Vagina (tissue), 2 donors: Measurements from ENCODE around the gene S100A7. TPM values are rescaled to one million over a fixed set of nuclear protein-coding genes. Genes with fewer than 3 reads are reported as not detected.

Experiments
- DNase-seq, 2 donors: peaks; one replicate each; pipeline ENCODE4 v3.0.0-alpha.2; 2017; ENCODE audit errors: extremely low spot score in 2 of 2
- H3K27ac ChIP-seq: fragments of 200-600 bp; sonication (generic); one replicate; pipeline ENCODE4 v1.5.1; 2019
- H3K27me3 ChIP-seq: fragments of 200-600 bp; sonication (generic); one replicate; pipeline ENCODE4 v1.5.1; 2019
- H3K36me3 ChIP-seq, 2 donors: fragments of 200-600 bp; sonication (generic); one replicate each; pipeline ENCODE4 v1.5.1; 2017 to 2019
- H3K4me1 ChIP-seq: fragments of 200-600 bp; sonication (generic); one replicate; pipeline ENCODE4 v1.5.1; 2019
- H3K4me3 ChIP-seq, 2 donors: fragments of 200-600 bp; sonication (generic); 1 replicate in 1 of 2; 2 replicates in 1 of 2; pipeline ENCODE4 v1.5.1; 2016 to 2019
- H3K9me3 ChIP-seq: fragments of 200-600 bp; sonication (generic); one replicate; pipeline ENCODE4 v1.5.1; 2019
- POLR2A ChIP-seq, 2 donors: fragments of 450-650 bp; IDR thresholded peaks; one replicate each; pipeline ENCODE4 v1.6.1; 2017; ENCODE audit warnings: antibody characterized with exemption in 2 of 2, mild to moderate bottlenecking in 2 of 2, moderate library complexity in 2 of 2
- POLR2AphosphoS5 ChIP-seq, 2 donors: sonication (generic); formaldehyde crosslinking; IDR thresholded peaks; one replicate each; pipeline ENCODE4 v1.9.0; 2017; ENCODE audit warnings: antibody characterized with exemption in 2 of 2, mild to moderate bottlenecking in 2 of 2, low read depth in 1 of 2; ENCODE audit not compliant: insufficient read depth in 1 of 2
- intact Hi-C: fragments of 100-400 bp; cut with DNase I; formaldehyde crosslinking; loops from one replicate; pipeline ENCODE4 v1.15.1; 2023
- total RNA-seq: library from RNA; depleted of rRNA; stranded (reverse); fragments of >200 nt; gene quantifications from one replicate; pipeline ENCODE4 v1.2.3, GENCODE V29; 2016
- TF ChIP-seq, protein P1 (sequence below), 3 experiments: fragments of 450-650 bp in 2 of 3; fragments of 200-600 bp in 1 of 3; sonication (generic) in 1 of 3; IDR thresholded peaks; one replicate each; pipeline ENCODE4 v1.5.1; 2017 to 2019; ENCODE audit warnings: antibody characterized with exemption in 3 of 3, mild to moderate bottlenecking in 2 of 3, moderate library complexity in 2 of 3

The S100A7 gene
- total RNA-seq, 1 donor from 2014 or later: 36.6 TPM

DNA sequence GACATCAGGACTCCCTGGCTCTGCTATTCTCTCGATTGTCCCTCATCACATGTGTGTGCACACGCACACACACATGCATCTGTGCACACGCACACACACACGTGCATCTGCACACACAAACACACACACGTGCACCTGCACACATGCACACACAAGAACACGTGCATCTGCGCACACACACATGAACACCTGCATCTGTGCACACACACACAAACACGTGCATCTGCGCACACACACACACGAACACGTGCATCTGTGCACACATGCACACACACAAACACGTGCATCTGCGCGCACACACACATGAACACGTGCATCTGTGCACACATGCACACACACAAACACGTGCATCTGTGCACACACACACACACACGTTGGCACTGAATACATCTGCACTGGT, 29.4 kb downstream of the S100A7 start:
- H3K4me3 ChIP-seq: no peak overlapping the region
- H3K4me1 ChIP-seq: no peaks in the 10 kb centered on the region
- intact Hi-C loops: no loop called here
- H3K27ac ChIP-seq: no peak overlapping the region
- no peaks in the 10 kb centered on the region for H3K9me3 ChIP-seq
- TF ChIP-seq POLR2A (IDR thresholded peaks at IDR 0.05): no peak
- TF ChIP-seq, protein P1, sequence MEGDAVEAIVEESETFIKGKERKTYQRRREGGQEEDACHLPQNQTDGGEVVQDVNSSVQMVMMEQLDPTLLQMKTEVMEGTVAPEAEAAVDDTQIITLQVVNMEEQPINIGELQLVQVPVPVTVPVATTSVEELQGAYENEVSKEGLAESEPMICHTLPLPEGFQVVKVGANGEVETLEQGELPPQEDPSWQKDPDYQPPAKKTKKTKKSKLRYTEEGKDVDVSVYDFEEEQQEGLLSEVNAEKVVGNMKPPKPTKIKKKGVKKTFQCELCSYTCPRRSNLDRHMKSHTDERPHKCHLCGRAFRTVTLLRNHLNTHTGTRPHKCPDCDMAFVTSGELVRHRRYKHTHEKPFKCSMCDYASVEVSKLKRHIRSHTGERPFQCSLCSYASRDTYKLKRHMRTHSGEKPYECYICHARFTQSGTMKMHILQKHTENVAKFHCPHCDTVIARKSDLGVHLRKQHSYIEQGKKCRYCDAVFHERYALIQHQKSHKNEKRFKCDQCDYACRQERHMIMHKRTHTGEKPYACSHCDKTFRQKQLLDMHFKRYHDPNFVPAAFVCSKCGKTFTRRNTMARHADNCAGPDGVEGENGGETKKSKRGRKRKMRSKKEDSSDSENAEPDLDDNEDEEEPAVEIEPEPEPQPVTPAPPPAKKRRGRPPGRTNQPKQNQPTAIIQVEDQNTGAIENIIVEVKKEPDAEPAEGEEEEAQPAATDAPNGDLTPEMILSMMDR (IDR thresholded peaks at IDR 0.05): no peak
- TF ChIP-seq POLR2AphosphoS5 (IDR thresholded peaks at IDR 0.05; ENCODE audit: insufficient read depth in 1 of 2, low read depth in 1 of 2): no peak
- DNase-seq: peak; percentile 47 to 72
- H3K36me3 ChIP-seq: no peaks in the 10 kb centered on the region
- no peaks in the 10 kb centered on the region for H3K27me3 ChIP-seq

DNA sequence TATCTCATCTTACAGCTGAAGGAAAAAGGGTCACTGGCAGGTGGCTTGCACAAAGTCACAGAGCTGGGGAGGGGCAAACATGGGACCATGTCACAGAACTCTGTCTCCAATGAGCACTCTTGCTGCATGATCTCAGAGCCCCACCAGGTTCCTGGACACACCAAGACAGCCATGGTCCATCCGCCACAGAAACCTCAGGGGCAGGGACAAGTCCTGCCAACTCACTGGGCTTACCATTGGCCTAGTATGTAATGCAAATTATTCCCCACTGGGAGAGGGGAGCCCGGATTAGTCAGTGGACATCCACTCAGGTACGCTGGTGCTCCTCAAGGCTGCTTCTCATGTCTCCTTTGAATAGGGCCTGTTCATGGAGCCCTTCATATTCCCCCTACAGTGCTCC, 29.9 kb downstream of the S100A7 start:
- no peaks in the 10 kb centered on the region for H3K36me3 ChIP-seq
- intact Hi-C loops: no loop called here
- H3K4me1 ChIP-seq: no peaks in the 10 kb centered on the region
- H3K4me3 ChIP-seq: no peak overlapping the region
- peak; percentile 34 to 84 for DNase-seq
- no peaks in the 10 kb centered on the region for H3K27me3 ChIP-seq
- no peak for TF ChIP-seq POLR2A (IDR thresholded peaks at IDR 0.05)
- TF ChIP-seq POLR2AphosphoS5 (IDR thresholded peaks at IDR 0.05; ENCODE audit: insufficient read depth in 1 of 2, low read depth in 1 of 2): no peak
- TF ChIP-seq, protein P1 (IDR thresholded peaks at IDR 0.05): no peak
- H3K27ac ChIP-seq: no peak overlapping the region
- H3K9me3 ChIP-seq: no peaks in the 10 kb centered on the region

DNA sequence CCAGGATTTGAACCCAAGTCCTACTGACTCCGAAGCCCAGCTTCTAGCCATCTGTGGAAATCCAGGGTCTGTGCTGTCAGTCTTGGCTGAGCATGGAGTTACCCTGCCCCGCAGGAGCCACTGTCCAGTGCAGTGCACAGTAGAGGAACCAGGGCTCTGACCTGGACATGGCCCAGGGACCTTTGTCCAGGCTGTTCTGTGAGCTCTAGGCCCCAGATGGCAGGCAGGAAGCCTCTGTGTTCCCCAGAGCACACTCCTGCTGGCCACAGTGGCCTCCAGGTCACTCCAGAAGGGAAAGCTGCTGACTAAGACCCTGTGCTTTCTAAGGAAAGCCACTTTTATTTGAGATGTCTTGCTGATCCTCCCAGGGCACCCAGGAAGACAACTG, 30.3 kb downstream of the S100A7 start:
- Histone ChIP-seq H3K4me1 (no peaks in the 10 kb centered on the region), H3K36me3 (no peaks in the 10 kb centered on the region), H3K4me3 (no peak overlapping the region), H3K9me3 (no peaks in the 10 kb centered on the region), H3K27ac (no peak overlapping the region), H3K27me3 (no peaks in the 10 kb centered on the region)
- peak in 1 of 2 donors; percentile 84 for DNase-seq
- intact Hi-C loops: no loop called here
- TF ChIP-seq, protein P1 (IDR thresholded peaks at IDR 0.05): no peak
- TF ChIP-seq POLR2A (IDR thresholded peaks at IDR 0.05): no peak
- TF ChIP-seq POLR2AphosphoS5 (IDR thresholded peaks at IDR 0.05; ENCODE audit: insufficient read depth in 1 of 2, low read depth in 1 of 2): no peak

DNA sequence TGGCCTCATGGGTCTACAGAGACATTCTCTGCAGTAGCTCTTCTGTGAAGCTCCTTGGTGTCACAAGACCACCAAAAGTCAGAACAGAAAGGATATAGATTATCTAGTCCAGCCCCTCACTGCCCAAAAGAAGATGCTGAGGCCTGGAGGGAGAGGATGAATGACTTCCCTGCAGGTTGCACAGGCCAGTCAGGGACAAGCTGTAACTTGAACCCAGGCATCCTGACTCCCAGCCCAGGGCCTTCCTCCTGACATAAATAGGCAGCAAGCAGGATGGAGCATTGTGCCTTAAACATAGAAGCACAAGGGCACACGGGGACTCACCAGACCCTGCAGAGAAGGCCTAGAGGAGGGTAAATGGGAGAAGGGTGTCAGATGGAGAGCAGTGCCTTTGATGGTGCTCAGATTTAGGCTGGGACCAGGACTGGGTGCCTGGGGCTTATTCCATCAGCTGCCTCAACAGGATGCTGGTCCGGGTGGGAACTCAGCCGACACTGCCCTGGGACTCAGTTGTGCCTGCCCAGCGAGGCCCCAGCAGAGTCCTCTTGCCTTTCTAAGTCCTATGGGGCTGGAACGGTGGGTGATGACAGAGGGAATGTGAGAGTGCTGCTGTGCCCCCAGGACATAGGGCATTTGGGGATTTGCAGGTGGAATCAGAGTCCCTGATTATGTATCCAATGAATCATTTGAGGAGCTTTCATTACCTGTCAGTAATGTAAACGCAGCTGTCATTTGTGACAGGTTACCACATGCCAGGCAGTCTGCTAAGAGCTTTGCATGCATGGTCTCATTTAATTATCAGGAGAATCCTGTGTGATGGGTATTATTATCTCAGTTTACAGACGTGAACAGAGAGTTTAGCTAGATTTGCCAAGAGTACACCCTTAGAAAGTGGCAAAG, 30.9 kb downstream of the S100A7 start:
- H3K4me3 ChIP-seq: no peak overlapping the region
- DNase-seq: peak; percentile 69 to 72
- no peaks in the 10 kb centered on the region for H3K27me3 ChIP-seq
- H3K9me3 ChIP-seq: no peaks in the 10 kb centered on the region
- intact Hi-C loops: no loop called here
- H3K4me1 ChIP-seq: no peaks in the 10 kb centered on the region
- H3K27ac ChIP-seq: no peak overlapping the region
- no peak for TF ChIP-seq POLR2A (IDR thresholded peaks at IDR 0.05)
- TF ChIP-seq POLR2AphosphoS5 (IDR thresholded peaks at IDR 0.05; ENCODE audit: insufficient read depth in 1 of 2, low read depth in 1 of 2): no peak
- TF ChIP-seq, protein P1 (IDR thresholded peaks at IDR 0.05): no peak
- H3K36me3 ChIP-seq: no peaks in the 10 kb centered on the region

DNA sequence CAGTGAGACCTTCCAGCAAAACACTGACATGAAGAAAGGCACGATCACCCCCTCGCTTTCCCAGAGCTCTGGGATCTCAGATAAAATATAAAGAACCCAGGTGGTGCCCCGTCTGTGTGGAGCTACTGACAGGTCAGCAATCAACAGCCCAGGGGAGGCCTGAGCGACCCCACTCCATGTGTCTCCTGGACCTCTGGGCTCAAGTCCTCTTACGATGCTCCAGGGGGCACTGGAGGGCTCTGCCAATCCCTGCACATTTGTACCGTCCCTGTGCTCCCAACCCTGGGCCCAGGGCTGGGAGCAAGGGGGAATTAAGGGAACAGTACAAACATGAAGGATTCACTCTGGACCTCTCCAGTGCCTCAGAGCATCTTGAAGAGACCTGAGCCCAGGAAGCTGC, 31.7 kb downstream of the S100A7 start:
- intact Hi-C loops: no loop called here
- TF ChIP-seq POLR2A (IDR thresholded peaks at IDR 0.05): no peak
- TF ChIP-seq, protein P1 (IDR thresholded peaks at IDR 0.05): no peak
- no peak for TF ChIP-seq POLR2AphosphoS5 (IDR thresholded peaks at IDR 0.05; ENCODE audit: insufficient read depth in 1 of 2, low read depth in 1 of 2)
- H3K36me3 ChIP-seq: no peaks in the 10 kb centered on the region
- H3K27ac ChIP-seq: no peak overlapping the region
- no peaks in the 10 kb centered on the region for H3K9me3 ChIP-seq
- DNase-seq: peak in 1 of 2 donors; percentile 46
- no peaks in the 10 kb centered on the region for H3K4me1 ChIP-seq
- no peaks in the 10 kb centered on the region for H3K27me3 ChIP-seq
- H3K4me3 ChIP-seq: no peak overlapping the region
